NCI-H774 (cell line): ENCODE measurements around the gene WDR82.

ENCODE experiments used
- DNase-seq: peaks from one replicate; lab custom pipeline; 2025; lab: John Stamatoyannopoulos, UW

The WDR82 gene

GRCh38 chr3:52237006-52237656 is 41.3 kb downstream of the WDR82 start:
- no peak for DNase-seq

GRCh38 chr3:52236424-52236886 is 42.0 kb downstream of the WDR82 start:
- DNase-seq: no peak

GRCh38 chr3:52234516-52235447 is 43.7 kb downstream of the WDR82 start:
- no peak for DNase-seq

- DNase-seq: no peak
These were observed 44.5 kb downstream of the WDR82 start for GRCh38 chr3:52233968-52234367.

GRCh38 chr3:52233108-52233591 is 45.3 kb downstream of the WDR82 start:
- DNase-seq: no peak

- no peak for DNase-seq
These were observed 46.0 kb downstream of the WDR82 start for GRCh38 chr3:52232279-52233107.

- DNase-seq: no peak
These were observed 46.8 kb downstream of the WDR82 start for GRCh38 chr3:52231502-52232278.

- no peak for DNase-seq
These were observed 47.5 kb downstream of the WDR82 start for GRCh38 chr3:52230889-52231499.

GRCh38 chr3:52230461-52230860 is 48.0 kb downstream of the WDR82 start:
- DNase-seq: no peak

- DNase-seq: no peak
These were observed 48.8 kb downstream of the WDR82 start for GRCh38 chr3:52229656-52230055.

GRCh38 chr3:52228751-52229291 is 49.6 kb downstream of the WDR82 start:
- DNase-seq: no peak

GRCh38 chr3:52228266-52228665 is 50.2 kb downstream of the WDR82 start:
- DNase-seq: no peak

GRCh38 chr3:52227766-52228165 is 50.7 kb downstream of the WDR82 start:
- DNase-seq: no peak

GRCh38 chr3:52227117-52227516 is 51.3 kb downstream of the WDR82 start:
- DNase-seq: no peak

GRCh38 chr3:52226229-52226817 is 52.1 kb downstream of the WDR82 start:
- DNase-seq: no peak

- no peak for DNase-seq
These were observed 52.8 kb downstream of the WDR82 start, which contains the start of gene TLR9 for GRCh38 chr3:52225452-52226228. Gene TLR9 (minus strand): TSS chr3:52225645. CDS start chr3:52225529, 116 bp downstream.

- DNase-seq: no peak
These were observed 54.7 kb downstream of the WDR82 start for GRCh38 chr3:52223449-52224408.
